ENCODE results near the gene TENM3.

TENM3 gene

DNA sequence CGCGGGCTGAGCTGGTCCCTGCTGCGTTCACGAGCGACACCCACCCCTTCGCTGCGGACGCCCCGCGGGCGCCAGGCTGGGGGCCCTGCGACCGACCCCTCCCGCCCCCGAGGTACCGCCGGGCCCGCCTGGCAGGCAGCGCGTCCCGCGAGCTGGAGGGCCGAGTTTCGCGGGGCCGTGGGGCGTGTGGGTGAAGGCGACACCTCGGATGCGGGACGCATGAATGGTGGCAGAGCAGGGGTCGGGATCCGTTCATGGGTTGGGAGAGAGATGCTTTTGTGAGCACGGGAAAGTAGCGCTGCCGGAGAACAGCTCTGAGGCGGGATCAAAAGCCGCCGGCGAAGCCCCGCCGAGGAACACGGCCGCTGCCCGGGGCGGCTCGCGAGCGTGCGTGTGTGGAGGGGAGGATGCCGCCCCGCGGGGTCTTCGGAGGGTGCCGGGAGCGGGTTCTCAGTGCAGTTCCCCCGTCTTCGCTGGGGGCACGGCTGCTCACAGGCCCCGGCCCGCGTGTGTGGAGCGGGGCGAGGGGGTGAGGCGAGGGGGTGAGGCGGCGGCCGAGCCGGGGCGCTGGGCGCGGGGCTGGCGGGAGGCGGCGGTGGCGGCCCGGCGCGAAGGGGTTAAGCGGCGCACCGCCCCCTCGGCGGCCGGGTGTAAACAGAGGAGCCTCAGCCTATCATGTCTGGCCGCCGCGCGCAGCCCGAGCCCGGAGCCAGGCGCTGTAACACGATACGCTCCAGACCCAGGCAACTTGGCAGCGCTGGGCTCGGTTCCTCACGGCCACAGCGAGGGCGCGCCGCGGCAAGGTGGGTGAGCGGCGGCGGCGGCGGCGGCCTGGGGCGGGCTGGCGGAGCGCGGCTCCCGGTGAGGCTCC is 205.3 kb downstream of the TENM3 start:
- DNase-seq (ENCODE audit: extremely low read depth in 1 of 2, low read depth in 1 of 2), result no peak

DNA sequence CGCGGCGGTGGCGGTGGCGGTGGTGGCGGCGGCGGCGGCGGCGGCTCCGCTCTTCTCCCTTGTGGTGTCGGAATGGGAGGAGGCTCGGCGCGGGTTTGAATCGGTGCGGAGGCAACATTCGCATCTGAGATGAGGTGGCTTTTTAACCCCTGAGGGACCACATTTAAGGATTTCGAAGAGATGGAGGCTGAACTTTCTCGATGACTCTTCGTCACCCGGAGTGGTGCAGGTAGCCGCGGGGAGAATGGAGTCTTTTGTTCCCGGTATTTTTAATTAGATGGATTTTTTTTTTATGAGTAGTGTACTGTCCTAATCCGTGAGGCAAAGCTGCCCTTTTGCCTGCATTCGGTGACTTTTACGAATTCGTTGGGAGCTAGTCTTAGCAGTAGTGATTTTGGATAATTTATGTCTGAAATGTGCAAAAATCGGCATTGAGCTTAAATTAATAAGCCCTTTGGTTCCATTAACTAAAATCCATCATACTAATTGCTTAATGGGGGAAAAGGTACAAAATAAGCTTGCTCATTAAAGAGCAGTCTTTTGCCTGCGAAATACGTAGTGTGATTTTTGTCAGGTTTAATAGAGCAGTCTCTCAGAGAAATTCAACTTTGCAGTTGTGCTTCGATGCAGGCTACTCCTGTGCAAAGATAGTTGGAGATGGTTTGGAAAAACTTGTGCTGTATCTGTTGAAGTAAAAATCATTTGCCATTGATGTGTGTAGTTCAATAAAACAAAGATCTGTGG is 206.2 kb downstream of the TENM3 start:
- no peak for DNase-seq (ENCODE audit: extremely low read depth in 1 of 2, low read depth in 1 of 2)

DNA sequence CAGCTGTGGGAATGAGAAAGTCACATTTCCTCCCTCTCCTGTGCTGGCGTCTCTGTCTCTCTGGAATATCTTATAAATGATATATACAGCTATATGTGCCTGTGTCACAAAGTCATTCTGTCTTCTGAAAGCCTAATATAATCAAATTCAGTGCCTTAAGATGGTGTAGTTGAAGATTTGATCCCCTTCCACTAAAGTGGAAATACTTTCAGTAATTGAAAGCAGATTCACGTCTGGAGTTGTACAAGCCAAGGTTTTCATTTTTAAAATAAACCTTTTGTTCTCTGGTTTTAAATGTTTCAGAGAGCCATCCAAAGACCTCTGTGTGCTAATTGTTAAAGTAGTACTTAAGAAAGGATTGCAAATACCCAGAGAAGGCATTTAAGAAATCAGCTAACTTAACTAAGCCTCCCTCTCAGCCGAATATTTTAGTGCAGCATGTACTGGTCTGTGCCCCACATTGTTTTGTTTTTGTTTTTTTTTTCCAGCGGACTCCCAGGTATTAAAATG is 206.8 kb downstream of the TENM3 start:
- DNase-seq (ENCODE audit: extremely low read depth in 1 of 2, low read depth in 1 of 2), result no peak

DNA sequence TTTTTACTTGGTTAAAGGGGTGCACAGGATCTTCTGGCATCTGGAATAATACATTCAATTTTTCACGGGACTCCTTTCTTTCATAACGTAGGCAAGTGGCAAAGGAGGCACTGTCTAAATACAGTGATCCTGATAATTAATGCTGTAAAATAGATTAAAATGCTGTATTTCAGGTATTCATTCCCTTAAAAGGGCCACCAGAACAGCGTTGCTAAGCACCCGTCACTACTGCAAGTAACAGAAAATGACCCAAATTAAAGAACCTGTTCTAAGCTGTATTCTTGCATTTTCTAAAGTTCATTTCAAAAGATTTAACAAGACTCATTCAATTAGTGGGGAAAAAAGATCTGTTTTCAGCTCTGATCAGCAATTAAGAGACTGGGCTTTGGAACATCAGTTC is 208.2 kb downstream of the TENM3 start:
- no peak for DNase-seq (ENCODE audit: extremely low read depth in 1 of 2, low read depth in 1 of 2)

DNA sequence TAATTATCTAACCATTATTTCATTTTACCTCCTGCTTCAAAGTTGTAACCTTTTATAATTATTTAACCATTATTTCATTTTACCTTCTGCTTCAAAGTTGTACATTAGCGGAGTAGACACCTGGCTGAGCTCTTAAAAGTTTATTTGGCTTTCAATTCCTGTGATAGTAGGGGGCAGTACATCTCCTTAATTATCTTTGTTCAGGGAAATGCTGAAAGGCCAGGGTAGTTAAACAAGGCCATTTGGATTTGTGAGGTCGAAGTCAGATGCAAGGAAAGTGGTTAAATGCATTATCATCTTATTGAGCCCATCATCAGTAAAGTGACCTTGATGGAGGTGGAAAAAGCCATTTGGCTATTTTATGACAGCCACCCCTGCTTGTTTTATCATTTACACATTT is 210.6 kb downstream of the TENM3 start:
- no peak for DNase-seq (ENCODE audit: extremely low read depth in 1 of 2, low read depth in 1 of 2)

DNA sequence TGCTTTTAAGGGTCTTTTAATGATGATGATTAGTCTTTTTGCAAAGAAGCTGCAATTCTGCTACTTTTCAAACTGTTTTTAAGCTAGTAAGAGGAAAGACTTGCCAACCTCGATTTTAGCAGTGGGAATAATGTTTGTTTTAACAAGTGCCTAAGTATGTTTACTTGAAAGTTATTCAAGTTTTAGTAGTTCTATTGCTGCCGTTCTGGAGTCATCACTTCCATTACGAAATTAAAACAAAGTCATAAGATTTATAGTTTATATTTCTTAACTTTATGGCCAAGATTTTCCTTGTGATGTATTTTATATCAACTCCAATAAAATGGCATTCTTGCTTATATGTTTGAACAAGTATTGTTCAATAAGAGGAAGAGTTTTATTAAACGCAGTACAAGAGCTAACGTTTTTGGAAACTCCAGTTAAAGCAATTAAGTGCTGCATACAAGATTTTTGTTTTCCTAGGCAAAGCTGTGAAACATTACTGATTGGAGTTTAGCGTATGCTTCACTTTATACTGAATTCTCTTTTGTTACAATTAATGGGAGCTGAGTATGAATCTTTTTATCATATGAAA is 211.3 kb downstream of the TENM3 start:
- DNase-seq (ENCODE audit: extremely low read depth in 1 of 2, low read depth in 1 of 2), result no peak

DNA sequence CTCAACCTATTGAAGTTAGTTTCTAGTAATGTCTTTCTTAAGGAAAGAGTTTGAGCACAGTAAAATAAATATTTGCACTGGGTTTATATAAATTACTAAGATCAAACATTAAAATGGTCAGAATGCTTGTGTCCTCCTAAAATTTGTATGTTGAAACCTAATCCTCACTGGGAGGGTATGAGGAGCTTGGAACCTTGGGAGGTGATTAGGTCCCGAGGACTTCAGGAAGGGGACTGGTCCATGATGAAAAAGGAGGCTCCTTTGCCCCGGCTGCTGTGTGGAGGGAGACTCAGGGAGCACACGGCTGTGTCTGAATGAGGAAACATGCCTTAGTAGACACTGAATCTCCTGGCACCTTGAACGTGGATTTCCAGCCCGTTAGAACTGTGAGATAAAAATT is 221.9 kb downstream of the TENM3 start:
- no peak for DNase-seq (ENCODE audit: extremely low read depth in 1 of 2, low read depth in 1 of 2)

DNA sequence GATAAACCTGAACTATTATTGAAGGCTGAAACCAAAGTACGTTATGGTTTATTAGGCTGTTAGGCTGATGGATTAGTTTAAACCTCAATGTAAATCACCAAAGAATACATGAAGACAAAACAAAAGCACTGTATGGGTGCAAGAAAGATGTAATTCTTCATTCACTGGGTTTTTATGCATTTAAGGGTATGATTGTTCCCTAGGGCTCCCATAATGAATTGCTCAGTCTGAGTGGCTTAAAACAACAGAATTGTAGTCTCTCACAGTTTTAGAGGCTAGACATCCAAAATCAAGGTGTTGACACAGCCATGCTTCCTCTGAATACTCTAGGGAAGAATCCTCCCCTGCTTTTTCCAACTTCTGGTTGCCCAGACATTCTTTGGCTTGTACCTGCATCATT is 222.8 kb downstream of the TENM3 start:
- no peak for DNase-seq (ENCODE audit: extremely low read depth in 1 of 2, low read depth in 1 of 2)

DNA sequence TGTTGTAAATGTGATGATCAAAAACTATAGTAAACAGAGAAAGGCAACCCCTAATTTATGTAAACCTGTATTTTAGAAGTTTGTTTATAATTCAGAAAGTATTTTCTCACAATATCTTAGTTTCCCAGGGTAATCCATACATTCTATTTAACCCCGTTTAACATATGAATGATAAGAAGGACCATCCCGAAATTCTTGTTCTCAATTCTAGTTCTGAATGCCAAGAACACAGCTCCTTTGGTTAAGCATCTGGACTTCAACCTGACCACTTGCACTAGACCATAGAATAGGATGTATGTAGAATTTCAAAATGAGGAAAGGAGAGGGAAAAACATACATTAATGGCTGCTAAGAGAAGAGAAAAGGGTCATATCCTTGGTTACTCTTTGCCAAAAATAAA is 227.0 kb downstream of the TENM3 start:
- no peak for DNase-seq (ENCODE audit: extremely low read depth in 1 of 2, low read depth in 1 of 2)

DNA sequence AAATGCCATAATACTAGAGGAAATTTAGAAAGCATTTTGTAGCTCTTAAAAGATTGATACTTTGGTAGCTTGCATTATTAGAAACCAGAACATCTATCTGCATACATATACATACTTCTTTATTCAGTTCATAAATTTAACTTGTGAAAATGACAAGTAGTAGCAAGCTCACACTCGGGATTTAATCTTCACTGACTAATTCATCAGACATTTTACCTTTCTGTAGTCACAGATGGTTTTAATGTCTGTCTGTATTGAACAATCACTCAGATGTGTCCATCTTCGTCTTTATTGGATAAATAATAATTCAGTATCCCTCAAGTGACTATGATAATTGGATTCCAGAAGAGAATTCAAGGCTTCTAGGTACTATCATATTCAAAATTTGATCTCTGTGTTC is 232.3 kb downstream of the TENM3 start:
- no peak for DNase-seq (ENCODE audit: extremely low read depth in 1 of 2, low read depth in 1 of 2)

DNA sequence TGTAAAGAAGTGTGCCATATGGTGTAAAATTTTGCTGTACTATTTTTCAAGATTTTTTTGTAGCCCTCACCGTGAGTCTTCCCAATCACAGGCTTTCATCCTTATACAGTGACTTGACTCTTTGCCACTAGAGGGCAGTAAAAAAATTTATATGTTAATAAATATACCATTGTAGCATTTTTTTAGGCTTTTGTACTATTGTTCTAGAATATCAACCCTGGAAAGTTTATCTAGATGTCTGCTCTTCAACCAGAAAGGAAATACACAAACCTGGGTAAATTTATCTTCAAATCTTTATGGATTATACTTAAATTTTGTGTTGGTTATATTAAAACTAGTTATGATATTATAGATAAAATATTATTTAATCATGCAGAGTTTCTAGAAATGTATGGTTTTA is 235.3 kb downstream of the TENM3 start:
- DNase-seq (ENCODE audit: extremely low read depth in 1 of 2, low read depth in 1 of 2), result no peak

DNA sequence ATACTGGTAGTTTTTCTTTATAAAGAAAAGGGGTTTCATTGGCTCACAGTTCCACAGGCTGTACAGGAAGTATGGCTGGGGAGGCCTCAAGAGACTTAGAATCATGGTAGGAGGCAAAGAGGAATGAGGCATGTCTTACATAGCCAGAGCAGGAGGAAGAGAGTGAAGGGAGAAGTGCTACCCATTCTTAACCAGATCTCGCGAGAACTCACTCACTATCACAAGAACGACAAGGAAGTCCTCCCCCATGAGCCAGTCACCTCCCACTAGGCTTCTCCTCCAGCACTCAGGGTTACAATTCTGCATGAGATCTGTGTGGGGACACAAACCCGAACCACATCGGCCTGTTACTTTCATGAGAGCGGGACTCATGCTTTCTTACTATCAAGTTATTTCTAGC is 240.5 kb downstream of the TENM3 start:
- no peak for DNase-seq (ENCODE audit: extremely low read depth in 1 of 2, low read depth in 1 of 2)

DNA sequence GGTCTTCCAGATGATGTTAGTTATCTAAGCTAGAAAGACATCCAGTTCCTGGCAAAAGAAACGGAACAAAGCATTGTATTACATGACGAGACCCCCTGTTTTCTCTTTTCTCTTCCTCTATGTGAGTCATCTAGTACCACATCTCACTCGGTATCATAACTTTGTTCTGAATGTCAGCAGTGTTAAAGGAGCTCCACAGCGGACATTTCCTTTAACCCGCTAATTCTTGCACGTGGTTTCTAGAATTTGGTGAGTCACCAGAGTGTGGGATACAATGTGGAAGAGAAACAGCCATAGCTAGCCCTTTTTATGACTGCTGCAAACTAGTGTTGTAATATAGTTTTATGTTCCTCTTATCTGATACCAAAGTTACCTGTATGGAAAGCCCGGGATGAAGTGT is 243.7 kb downstream of the TENM3 start:
- no peak for DNase-seq (ENCODE audit: extremely low read depth in 1 of 2, low read depth in 1 of 2)

DNA sequence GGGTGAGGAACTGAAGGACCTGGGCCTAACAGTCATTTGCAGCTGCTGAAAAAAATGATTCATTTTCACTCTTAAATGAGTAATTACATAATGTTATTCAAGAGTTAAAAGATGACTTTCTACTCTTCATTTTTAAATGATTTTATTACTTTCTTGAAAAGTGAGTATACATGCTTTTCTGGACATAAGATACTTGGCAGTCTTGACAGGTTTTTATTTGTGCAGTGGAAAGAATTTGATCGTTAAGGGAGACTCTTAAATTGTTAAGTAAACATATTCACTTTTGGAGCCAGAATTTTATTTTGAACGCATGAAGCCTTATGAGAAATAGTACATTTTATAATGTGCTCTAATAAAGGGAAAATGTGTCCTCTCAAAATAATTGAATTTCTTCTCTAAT is 245.7 kb downstream of the TENM3 start:
- DNase-seq (ENCODE audit: extremely low read depth in 1 of 2, low read depth in 1 of 2), result no peak

DNA sequence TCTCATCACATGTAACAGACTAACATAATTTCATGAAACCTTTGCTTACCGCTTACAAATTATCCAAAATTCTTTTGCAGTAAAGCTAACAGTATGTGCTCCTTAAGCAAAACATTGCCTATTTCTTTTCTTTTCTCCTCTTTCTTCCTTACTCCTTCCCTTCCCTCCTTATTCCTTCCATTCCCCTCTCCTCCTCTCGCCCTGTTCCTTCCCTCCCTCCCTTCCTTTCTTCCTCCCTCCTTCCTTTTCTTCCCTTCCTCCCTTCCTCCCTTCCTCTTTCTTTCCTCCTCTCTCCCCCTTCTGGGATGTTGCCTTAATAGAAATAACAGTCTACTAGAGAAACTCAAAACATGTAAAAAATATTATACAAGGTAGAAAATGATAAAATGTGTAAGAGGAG is 246.4 kb downstream of the TENM3 start:
- no peak for DNase-seq (ENCODE audit: extremely low read depth in 1 of 2, low read depth in 1 of 2)

DNA sequence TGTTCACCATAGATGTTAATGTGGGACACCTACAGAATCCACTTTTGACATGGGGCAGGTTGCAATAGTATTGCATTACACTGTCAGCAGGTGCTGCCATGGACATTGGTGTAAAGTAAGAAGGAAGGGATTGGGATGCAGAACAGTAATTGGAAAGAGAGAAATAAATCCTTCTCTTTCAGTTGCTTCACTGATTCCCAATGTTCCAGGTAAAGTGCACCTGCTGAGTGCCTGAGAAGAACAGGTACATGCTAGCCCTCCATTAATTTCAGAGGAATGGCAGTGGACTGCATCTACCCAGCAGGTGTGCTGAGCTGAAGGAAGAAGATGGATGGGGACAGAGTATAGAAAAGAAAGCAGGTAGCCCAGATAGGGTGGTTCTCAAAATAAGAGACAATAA is 248.5 kb downstream of the TENM3 start:
- DNase-seq (ENCODE audit: extremely low read depth in 1 of 2, low read depth in 1 of 2), result no peak

DNA sequence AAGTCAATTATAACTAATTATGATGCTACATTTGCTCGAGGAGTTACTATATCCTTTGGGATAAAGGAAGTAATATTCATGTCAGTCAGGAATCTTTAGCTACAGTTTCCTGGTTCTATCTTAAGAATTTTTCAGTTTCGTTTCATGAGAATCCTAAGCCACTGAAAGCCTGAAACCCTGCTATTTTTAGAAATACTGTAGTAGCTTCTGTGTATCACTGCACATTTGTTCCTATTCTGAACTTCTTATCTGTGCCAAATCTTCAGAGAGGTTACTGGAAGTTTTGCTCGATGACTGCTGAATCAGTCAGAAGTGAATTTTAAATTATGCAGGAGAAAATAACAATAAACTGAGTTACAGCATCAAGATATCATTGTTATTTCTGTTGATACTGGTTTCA is 249.2 kb downstream of the TENM3 start:
- DNase-seq (ENCODE audit: extremely low read depth in 1 of 2, low read depth in 1 of 2), result no peak

DNA sequence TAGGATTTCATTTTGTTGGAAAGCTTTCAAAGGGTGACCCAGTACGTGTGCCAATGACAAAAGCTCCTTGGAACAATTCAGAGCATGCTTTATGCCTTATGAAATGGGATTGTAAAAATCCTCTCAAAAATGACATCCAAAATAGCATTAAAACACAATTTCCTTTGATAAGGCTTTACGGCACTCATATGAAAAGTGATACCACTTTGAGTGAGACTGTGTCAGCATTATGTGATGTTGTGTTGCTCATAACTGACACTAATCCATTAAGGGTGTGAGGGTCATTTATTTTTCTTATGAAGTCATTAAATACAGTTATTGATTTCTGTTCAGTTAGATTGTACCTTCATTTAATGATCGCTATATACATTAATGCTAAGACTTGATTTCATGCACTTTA is 250.2 kb downstream of the TENM3 start:
- no peak for DNase-seq (ENCODE audit: extremely low read depth in 1 of 2, low read depth in 1 of 2)

DNA sequence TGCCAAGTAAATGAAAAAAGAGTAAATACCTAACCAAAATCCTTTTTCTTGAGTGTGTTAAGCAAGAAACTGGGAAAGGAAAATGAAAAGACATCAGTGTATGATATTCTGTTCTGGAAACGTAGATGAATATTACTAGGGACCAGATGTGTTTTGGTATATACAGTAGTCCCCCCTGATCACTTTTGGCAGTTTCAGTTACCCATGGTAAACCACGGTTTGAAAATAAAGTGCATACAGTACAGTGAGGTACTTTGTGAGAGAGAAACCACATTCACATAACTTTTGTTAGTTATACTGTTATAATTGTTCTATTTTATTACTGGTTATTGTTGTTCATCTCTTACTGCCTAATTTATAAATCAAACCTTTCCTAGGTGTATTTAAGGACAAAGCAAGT is 250.9 kb downstream of the TENM3 start:
- DNase-seq (ENCODE audit: extremely low read depth in 1 of 2, low read depth in 1 of 2), result no peak

DNA sequence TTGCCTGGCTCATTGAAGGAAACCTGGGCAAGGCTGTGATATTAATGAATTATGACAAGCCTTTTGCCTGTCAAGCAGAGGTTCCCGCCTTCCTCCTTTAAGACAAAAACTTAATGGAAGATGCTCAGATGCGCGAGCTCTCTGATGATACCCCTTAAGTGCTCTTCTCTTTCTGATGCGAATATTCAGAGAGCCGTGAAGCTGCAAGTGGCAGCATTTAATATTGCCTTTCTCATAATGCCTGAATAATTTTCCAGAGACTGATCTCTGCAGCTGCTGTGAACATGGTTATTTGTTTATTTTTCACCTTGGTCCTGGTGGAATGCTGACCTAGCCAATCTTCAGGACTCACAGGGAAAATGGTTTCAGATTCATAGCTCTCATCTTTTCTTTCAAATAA is 251.8 kb downstream of the TENM3 start:
- no peak for DNase-seq (ENCODE audit: extremely low read depth in 1 of 2, low read depth in 1 of 2)

DNA sequence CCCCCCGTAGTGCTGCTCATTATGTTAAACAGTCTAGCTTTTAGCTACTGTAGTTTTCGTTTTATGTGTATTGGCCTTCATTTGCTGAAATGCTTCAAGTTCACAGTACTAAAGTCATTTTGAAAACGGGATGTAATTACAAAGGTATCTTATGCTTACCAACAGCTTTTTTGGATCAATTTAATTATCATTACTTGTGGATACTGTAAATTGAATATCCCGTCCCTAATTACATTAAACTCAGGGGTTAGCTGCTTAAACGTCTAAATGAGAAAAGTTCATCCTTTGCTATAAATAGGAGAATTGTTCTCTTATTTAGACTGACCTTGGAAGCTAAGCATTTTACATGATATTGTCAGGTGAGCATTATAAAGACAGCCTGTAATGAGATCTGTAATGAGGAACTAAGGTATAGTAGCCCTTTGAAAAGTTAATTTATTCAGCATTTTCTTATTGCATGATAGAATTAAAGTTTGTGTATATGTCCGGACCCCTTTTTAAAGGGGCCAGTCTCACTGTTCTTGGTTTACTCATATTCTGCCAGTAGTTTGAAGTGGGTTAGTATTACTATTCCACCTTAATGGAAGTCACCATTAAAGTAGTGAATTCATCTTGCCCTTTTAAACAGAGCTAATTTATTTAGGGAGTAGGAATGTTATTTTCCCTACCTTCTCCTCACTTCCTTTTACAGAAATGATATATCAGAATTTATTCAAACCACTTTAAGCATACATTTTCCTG is 252.6 kb downstream of the TENM3 start:
- DNase-seq (ENCODE audit: extremely low read depth in 1 of 2, low read depth in 1 of 2), result no peak

Data from activated CD8-positive, alpha-beta memory T cell treated with anti-CD3 and anti-CD28 coated beads for 1 hour (primary cell).